Measurements from ENCODE around the gene SPIRE1.
A peak's percentile ranks its signal among the peaks of the same experiment; 100 is the strongest.

Gene SPIRE1

GRCh38 chr18:12657684-12658425 lies at the start of gene SPIRE1:
Gene SPIRE1 (minus strand): TSS chr18:12658107. CDS start chr18:12657866, 241 bp downstream.
- DNase-seq = peak; percentile 8

GRCh38 chr18:12703664-12704063 lies 45.8 kb upstream of the SPIRE1 start:
- no peak for DNase-seq

GRCh38 chr18:12703096-12703567 lies 45.2 kb upstream of the SPIRE1 start:
- DNase-seq = no peak

GRCh38 chr18:12702221-12703095 lies 44.6 kb upstream of the SPIRE1 start, which contains the start of the genes CEP76 and PSMG2:
Gene CEP76 (minus strand): TSS chr18:12702723. CDS start chr18:12702548, 175 bp downstream.
Gene PSMG2 (plus strand): TSS chr18:12703042. CDS start chr18:12703108, 66 bp downstream.
- peak; percentile 70 for DNase-seq

GRCh38 chr18:12701161-12701560 lies 43.3 kb upstream of the SPIRE1 start:
- no peak for DNase-seq

- no peak for DNase-seq
Measured at GRCh38 chr18:12699747-12700146, 41.8 kb upstream of the SPIRE1 start.

- no peak for DNase-seq
Measured at GRCh38 chr18:12694032-12694431, 36.1 kb upstream of the SPIRE1 start.

GRCh38 chr18:12692206-12692605 lies 34.3 kb upstream of the SPIRE1 start:
- no peak for DNase-seq

GRCh38 chr18:12689256-12689850 lies 31.4 kb upstream of the SPIRE1 start:
- DNase-seq = no peak

- DNase-seq = no peak
Measured at GRCh38 chr18:12686100-12686499, 28.2 kb upstream of the SPIRE1 start.

GRCh38 chr18:12679183-12679786 lies 21.4 kb upstream of the SPIRE1 start:
- DNase-seq = no peak

- no peak for DNase-seq
Measured at GRCh38 chr18:12668041-12668440, 10.1 kb upstream of the SPIRE1 start.

- DNase-seq = no peak
Measured at GRCh38 chr18:12659904-12660605, 2.1 kb upstream of the SPIRE1 start.

- no peak for DNase-seq
Measured at GRCh38 chr18:12658426-12659138, 675 bp upstream of the SPIRE1 start.

GRCh38 chr18:12656938-12657683 lies 796 bp downstream of the SPIRE1 start:
- DNase-seq = no peak

- no peak for DNase-seq
Measured at GRCh38 chr18:12656605-12656937, 1.3 kb downstream of the SPIRE1 start.

- DNase-seq = no peak
Measured at GRCh38 chr18:12654971-12655370, 2.9 kb downstream of the SPIRE1 start.

GRCh38 chr18:12652861-12653401 lies 5.0 kb downstream of the SPIRE1 start:
- no peak for DNase-seq

- no peak for DNase-seq
Measured at GRCh38 chr18:12651651-12652050, 6.3 kb downstream of the SPIRE1 start.

GRCh38 chr18:12647773-12648172 lies 10.1 kb downstream of the SPIRE1 start:
- no peak for DNase-seq

All from activated CD4-positive, alpha-beta T cell treated with anti-CD3 and anti-CD28 coated beads for 1 hour (primary cell).